ENCODE results near the gene GNAT1. TPM values are rescaled to one million over a fixed set of nuclear protein-coding genes. Genes with fewer than 3 reads are reported as not detected.

GNAT1 gene
- total and polyA plus RNA-seq, 2 of the 13 experiments (the other 11 are each of a cell fraction or from before 2014, with no cell fraction given) = 0.15 TPM; not detected in 1

DNA sequence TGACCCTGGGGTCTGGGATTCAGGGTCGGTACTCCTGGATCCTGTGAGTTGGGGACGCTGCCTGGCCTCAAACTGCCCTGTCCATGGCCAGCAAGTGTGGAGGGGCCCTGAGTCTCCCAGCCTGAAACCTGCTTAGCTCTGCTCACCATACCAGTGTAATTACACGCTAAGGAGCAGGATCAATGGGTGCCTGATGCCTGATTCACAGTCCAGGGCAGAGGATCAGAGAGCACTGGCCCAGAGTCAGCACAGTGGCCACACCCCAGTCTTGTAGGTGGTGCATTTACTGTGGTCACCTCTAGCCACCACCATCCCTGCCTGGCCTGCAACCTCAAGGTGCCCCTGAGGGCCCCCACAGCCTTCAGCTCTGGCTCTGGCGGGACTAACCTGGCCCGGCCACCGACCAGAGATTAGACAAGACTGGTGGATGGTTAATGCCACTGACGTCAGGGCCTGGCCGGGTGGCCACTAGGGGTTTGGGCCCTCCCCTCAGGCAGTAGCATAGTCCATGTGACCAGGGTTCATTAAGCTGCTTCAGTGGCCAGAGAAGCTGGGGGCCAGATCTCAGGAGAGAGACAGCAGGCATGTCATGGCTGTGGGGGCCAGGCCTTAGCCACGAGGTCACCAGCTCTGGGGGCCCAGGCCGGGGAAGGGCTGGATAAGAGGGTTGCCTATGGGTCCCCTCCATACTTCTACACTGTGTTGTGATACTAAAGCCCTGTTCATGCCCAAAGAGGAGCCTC lies 10.3 kb downstream of the GNAT1 start (continued):
- TF ChIP-seq SCMH1 (CRISPR knock-in tag; IDR thresholded peaks at IDR 0.05; ENCODE audit: borderline replicate concordance) (no peak), RBM39 (IDR thresholded peaks at IDR 0.05; ENCODE audit: low read depth, low read length, poor library complexity, severe bottlenecking) (no peak), ZBTB42 (CRISPR knock-in tag; IDR thresholded peaks at IDR 0.05) (no peak), ZIK1 (CRISPR knock-in tag; IDR thresholded peaks at IDR 0.05; ENCODE audit: borderline replicate concordance, low read depth) (no peak), ZNF605 (CRISPR knock-in tag; IDR thresholded peaks at IDR 0.05) (no peak), MAFK (conservative IDR thresholded peaks at IDR 0.05 in 1 of 2, IDR thresholded peaks at IDR 0.05 in 1 of 2; ENCODE audit: low read length in 2 of 2) (no peak), DNMT1 (CRISPR knock-in tag; IDR thresholded peaks at IDR 0.05) (no peak), ZNF879 (CRISPR knock-in tag; IDR thresholded peaks at IDR 0.05) (peak; percentile 38; the same call in 1 of the 2 replicates), ZNF264 (CRISPR knock-in tag; IDR thresholded peaks at IDR 0.05) (peak; percentile 78), RNF2 (conservative IDR thresholded peaks at IDR 0.05; ENCODE audit: low read depth) (no peak), MAZ (IDR thresholded peaks at IDR 0.05; ENCODE audit: borderline replicate concordance, low read depth, low read length) (no peak), MAZ (CRISPR knock-in tag; IDR thresholded peaks at IDR 0.05; ENCODE audit: low read depth) (peak; percentile 56; the same call in 1 of the 2 replicates), SAP130 (CRISPR knock-in tag; IDR thresholded peaks at IDR 0.05; ENCODE audit: low read depth) (peak; percentile 79), FLYWCH1 (CRISPR knock-in tag; IDR thresholded peaks at IDR 0.05) (no peak), ATRX (CRISPR knock-in tag; IDR thresholded peaks at IDR 0.05; ENCODE audit: borderline replicate concordance) (no peak), ZNF530 (CRISPR knock-in tag; IDR thresholded peaks at IDR 0.05; ENCODE audit: low read depth) (no peak), RFX1 (IDR thresholded peaks at IDR 0.05) (no peak), FIP1L1 (IDR thresholded peaks at IDR 0.05; ENCODE audit: borderline replicate concordance, insufficient read depth, low read depth, low read length) (no peak), GATAD2A (CRISPR knock-in tag; IDR thresholded peaks at IDR 0.05) (peak; percentile 57), SMAD3 (CRISPR knock-in tag; IDR thresholded peaks at IDR 0.05) (no peak), HNRNPH1 (optimal IDR thresholded peaks at IDR 0.05; ENCODE audit: low read depth, low read length) (no peak)
- TF ChIP-seq, protein P1, sequence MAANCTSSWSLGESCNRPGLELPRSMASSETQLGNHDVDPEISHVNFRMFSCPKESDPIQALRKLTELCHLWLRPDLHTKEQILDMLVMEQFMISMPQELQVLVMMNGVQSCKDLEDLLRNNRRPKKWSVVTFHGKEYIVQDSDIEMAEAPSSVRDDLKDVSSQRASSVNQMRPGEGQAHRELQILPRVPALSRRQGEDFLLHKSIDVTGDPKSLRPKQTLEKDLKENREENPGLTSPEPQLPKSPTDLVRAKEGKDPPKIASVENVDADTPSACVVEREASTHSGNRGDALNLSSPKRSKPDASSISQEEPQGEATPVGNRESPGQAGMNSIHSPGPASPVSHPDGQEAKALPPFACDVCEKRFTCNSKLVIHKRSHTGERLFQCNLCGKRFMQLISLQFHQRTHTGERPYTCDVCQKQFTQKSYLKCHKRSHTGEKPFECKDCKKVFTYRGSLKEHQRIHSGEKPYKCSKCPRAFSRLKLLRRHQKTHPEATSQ (CRISPR knock-in tag; IDR thresholded peaks at IDR 0.05; ENCODE audit: borderline replicate concordance) = no peak
- TF ChIP-seq, protein P2, sequence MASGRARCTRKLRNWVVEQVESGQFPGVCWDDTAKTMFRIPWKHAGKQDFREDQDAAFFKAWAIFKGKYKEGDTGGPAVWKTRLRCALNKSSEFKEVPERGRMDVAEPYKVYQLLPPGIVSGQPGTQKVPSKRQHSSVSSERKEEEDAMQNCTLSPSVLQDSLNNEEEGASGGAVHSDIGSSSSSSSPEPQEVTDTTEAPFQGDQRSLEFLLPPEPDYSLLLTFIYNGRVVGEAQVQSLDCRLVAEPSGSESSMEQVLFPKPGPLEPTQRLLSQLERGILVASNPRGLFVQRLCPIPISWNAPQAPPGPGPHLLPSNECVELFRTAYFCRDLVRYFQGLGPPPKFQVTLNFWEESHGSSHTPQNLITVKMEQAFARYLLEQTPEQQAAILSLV (CRISPR knock-in tag; IDR thresholded peaks at IDR 0.05; ENCODE audit: borderline replicate concordance) = peak; percentile 33; the same call in 1 of the 2 replicates
- TF ChIP-seq, protein P3, sequence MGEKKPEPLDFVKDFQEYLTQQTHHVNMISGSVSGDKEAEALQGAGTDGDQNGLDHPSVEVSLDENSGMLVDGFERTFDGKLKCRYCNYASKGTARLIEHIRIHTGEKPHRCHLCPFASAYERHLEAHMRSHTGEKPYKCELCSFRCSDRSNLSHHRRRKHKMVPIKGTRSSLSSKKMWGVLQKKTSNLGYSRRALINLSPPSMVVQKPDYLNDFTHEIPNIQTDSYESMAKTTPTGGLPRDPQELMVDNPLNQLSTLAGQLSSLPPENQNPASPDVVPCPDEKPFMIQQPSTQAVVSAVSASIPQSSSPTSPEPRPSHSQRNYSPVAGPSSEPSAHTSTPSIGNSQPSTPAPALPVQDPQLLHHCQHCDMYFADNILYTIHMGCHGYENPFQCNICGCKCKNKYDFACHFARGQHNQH (CRISPR knock-in tag; IDR thresholded peaks at IDR 0.05) = 0 out of 2 replicates have a peak, but pooled peaks have one; percentile 48
- TF ChIP-seq, protein P4, sequence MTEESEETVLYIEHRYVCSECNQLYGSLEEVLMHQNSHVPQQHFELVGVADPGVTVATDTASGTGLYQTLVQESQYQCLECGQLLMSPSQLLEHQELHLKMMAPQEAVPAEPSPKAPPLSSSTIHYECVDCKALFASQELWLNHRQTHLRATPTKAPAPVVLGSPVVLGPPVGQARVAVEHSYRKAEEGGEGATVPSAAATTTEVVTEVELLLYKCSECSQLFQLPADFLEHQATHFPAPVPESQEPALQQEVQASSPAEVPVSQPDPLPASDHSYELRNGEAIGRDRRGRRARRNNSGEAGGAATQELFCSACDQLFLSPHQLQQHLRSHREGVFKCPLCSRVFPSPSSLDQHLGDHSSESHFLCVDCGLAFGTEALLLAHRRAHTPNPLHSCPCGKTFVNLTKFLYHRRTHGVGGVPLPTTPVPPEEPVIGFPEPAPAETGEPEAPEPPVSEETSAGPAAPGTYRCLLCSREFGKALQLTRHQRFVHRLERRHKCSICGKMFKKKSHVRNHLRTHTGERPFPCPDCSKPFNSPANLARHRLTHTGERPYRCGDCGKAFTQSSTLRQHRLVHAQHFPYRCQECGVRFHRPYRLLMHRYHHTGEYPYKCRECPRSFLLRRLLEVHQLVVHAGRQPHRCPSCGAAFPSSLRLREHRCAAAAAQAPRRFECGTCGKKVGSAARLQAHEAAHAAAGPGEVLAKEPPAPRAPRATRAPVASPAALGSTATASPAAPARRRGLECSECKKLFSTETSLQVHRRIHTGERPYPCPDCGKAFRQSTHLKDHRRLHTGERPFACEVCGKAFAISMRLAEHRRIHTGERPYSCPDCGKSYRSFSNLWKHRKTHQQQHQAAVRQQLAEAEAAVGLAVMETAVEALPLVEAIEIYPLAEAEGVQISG (CRISPR knock-in tag; IDR thresholded peaks at IDR 0.05) = 0 out of 2 replicates have a peak, but pooled peaks have one; percentile 27

Measured in HepG2 (cell line).